Measurements from ENCODE around the gene MTMR1. TPM values are rescaled to one million over a fixed set of nuclear protein-coding genes. Genes with fewer than 3 reads are reported as not detected.

The MTMR1 gene
- total RNA-seq, 1 donor from 2014 or later, result 28.4 TPM

- H3K27ac Mint-ChIP-seq, result no peak overlapping the region
- H3K9me3 Mint-ChIP-seq (ENCODE audit: low read depth), result no peaks in the 10 kb centered on the region
- DNase-seq (ENCODE audit: low spot score, unreplicated experiment), result no peak
- H3K36me3 Mint-ChIP-seq (ENCODE audit: insufficient read depth), result peaks cover 10% of the 10 kb centered on the region
- no peaks in the 10 kb centered on the region for H3K4me1 Mint-ChIP-seq (ENCODE audit: low read depth)
- no peak overlapping the region for H3K4me3 Mint-ChIP-seq (ENCODE audit: low read depth)
- TF ChIP-seq CTCF (IDR thresholded peaks at IDR 0.05; ENCODE audit: unreplicated experiment), result no peak
- H3K27me3 Mint-ChIP-seq, result no peaks in the 10 kb centered on the region
Observed at GRCh38 chrX:150768132-150768485, 74.9 kb downstream of the MTMR1 start.

- H3K4me3 Mint-ChIP-seq (ENCODE audit: low read depth), result no peak overlapping the region
- no peak for TF ChIP-seq CTCF (IDR thresholded peaks at IDR 0.05; ENCODE audit: unreplicated experiment)
- H3K27me3 Mint-ChIP-seq, result no peaks in the 10 kb centered on the region
Observed at GRCh38 chrX:150768580-150769190, 75.5 kb downstream of the MTMR1 start.

GRCh38 chrX:150769408-150769807 lies 76.2 kb downstream of the MTMR1 start:
- no peak for TF ChIP-seq CTCF (IDR thresholded peaks at IDR 0.05; ENCODE audit: unreplicated experiment)

More at GRCh38 chrX:150768580-150769190, 75.5 kb downstream of the MTMR1 start:
- no peaks in the 10 kb centered on the region for H3K9me3 Mint-ChIP-seq (ENCODE audit: low read depth)
- peaks cover 10% of the 10 kb centered on the region for H3K36me3 Mint-ChIP-seq (ENCODE audit: insufficient read depth)
- no peaks in the 10 kb centered on the region for H3K4me1 Mint-ChIP-seq (ENCODE audit: low read depth)
- DNase-seq (ENCODE audit: low spot score, unreplicated experiment), result no peak
- no peak overlapping the region for H3K27ac Mint-ChIP-seq

GRCh38 chrX:150770623-150771022 lies 77.4 kb downstream of the MTMR1 start:
- DNase-seq (ENCODE audit: low spot score, unreplicated experiment), result no peak
- Mint-ChIP-seq H3K27ac (no peak overlapping the region), H3K9me3 (ENCODE audit: low read depth) (no peaks in the 10 kb centered on the region), H3K4me3 (ENCODE audit: low read depth) (no peak overlapping the region), H3K4me1 (ENCODE audit: low read depth) (no peaks in the 10 kb centered on the region), H3K36me3 (ENCODE audit: insufficient read depth) (peaks cover 9% of the 10 kb centered on the region), H3K27me3 (no peaks in the 10 kb centered on the region)
- TF ChIP-seq CTCF (IDR thresholded peaks at IDR 0.05; ENCODE audit: unreplicated experiment), result no peak

More at GRCh38 chrX:150769408-150769807, 76.2 kb downstream of the MTMR1 start:
- no peak overlapping the region for H3K27ac Mint-ChIP-seq
- no peak for DNase-seq (ENCODE audit: low spot score, unreplicated experiment)
- H3K4me3 Mint-ChIP-seq (ENCODE audit: low read depth), result no peak overlapping the region
- H3K36me3 Mint-ChIP-seq (ENCODE audit: insufficient read depth), result peaks cover 9% of the 10 kb centered on the region
- H3K9me3 Mint-ChIP-seq (ENCODE audit: low read depth), result no peaks in the 10 kb centered on the region
- H3K4me1 Mint-ChIP-seq (ENCODE audit: low read depth), result no peaks in the 10 kb centered on the region
- H3K27me3 Mint-ChIP-seq, result no peaks in the 10 kb centered on the region

- H3K9me3 Mint-ChIP-seq (ENCODE audit: low read depth), result no peaks in the 10 kb centered on the region
- peaks cover 9% of the 10 kb centered on the region for H3K36me3 Mint-ChIP-seq (ENCODE audit: insufficient read depth)
- no peak for TF ChIP-seq CTCF (IDR thresholded peaks at IDR 0.05; ENCODE audit: unreplicated experiment)
- H3K4me3 Mint-ChIP-seq (ENCODE audit: low read depth), result no peak overlapping the region
- H3K27ac Mint-ChIP-seq, result no peak overlapping the region
- no peak for DNase-seq (ENCODE audit: low spot score, unreplicated experiment)
- H3K27me3 Mint-ChIP-seq, result no peaks in the 10 kb centered on the region
- H3K4me1 Mint-ChIP-seq (ENCODE audit: low read depth), result no peaks in the 10 kb centered on the region
Observed at GRCh38 chrX:150771116-150771515, 77.9 kb downstream of the MTMR1 start.
